HG03280 (cell line): Measurements from ENCODE around the gene SEC16B.

ENCODE experiments used
- ATAC-seq: cut with Tn5 transposase; IDR thresholded peaks from one replicate; pipeline ENCODE4 v1.9.1; 2021; ENCODE audit warnings: mild to moderate bottlenecking, moderate library complexity; ENCODE audit not compliant: unreplicated experiment

The SEC16B gene

GRCh38 chr1:177913762-177914540, 55.9 kb downstream of the SEC16B start:
- ATAC-seq = no peak

- ATAC-seq = no peak
Measured at GRCh38 chr1:177912991-177913390, 56.9 kb downstream of the SEC16B start.

GRCh38 chr1:177909416-177909815, 60.4 kb downstream of the SEC16B start:
- ATAC-seq = no peak

- no peak for ATAC-seq
Measured at GRCh38 chr1:177907000-177907399, 62.9 kb downstream of the SEC16B start.

- ATAC-seq = no peak
Measured at GRCh38 chr1:177905686-177906085, 64.2 kb downstream of the SEC16B start.

GRCh38 chr1:177902266-177902665, 67.6 kb downstream of the SEC16B start:
- ATAC-seq = no peak

- ATAC-seq = no peak
Measured at GRCh38 chr1:177897998-177898654, 71.7 kb downstream of the SEC16B start.

- ATAC-seq = no peak
Measured at GRCh38 chr1:177897281-177897997, 72.4 kb downstream of the SEC16B start.
